Neural cell (in vitro differentiated cells): ENCODE data around the gene PDF. TPM values are rescaled to one million over a fixed set of nuclear protein-coding genes. Genes with fewer than 3 reads are reported as not detected.

Experiments used
- H2AFZ ChIP-seq: fragments of 200-600, 300-800 bp; sonication (generic), shearing (Covaris generic); 2 replicates; pipeline ENCODE4 v1.6.0; 2014; ENCODE audit warnings: low read depth, mild to moderate bottlenecking, antibody characterized with exemption, low read length, moderate library complexity
- H3F3A ChIP-seq: fragments of 200-600 bp; shearing (Covaris generic); 2 replicates; pipeline ENCODE4 v1.6.1; 2016; ENCODE audit warnings: mild to moderate bottlenecking, moderate library complexity, mixed read lengths, antibody characterized with exemption, low read length; ENCODE audit not compliant: insufficient read depth, poor library complexity, severe bottlenecking
- H3K27ac ChIP-seq: fragments of 200-600, 300-800 bp; sonication (generic), shearing (Covaris generic); 2 replicates; pipeline ENCODE4 v1.5.1; 2014; ENCODE audit warnings: mild to moderate bottlenecking, low read length, moderate library complexity
- H3K27me3 ChIP-seq: fragments of 300-800, 200-600 bp; sonication (generic), shearing (Covaris generic); 2 replicates; pipeline ENCODE4 v1.6.0; 2014; ENCODE audit warnings: mild to moderate bottlenecking, low read depth, low read length, moderate library complexity; ENCODE audit not compliant: insufficient read depth
- H3K36me3 ChIP-seq: fragments of 300-800, 200-600 bp; sonication (generic), shearing (Covaris generic); 2 replicates; pipeline ENCODE4 v1.5.1; 2014; ENCODE audit warnings: mild to moderate bottlenecking, antibody characterized with exemption, low read length, moderate library complexity; ENCODE audit not compliant: insufficient read depth
- H3K4me2 ChIP-seq: fragments of 300-800, 200-600 bp; sonication (generic), shearing (Covaris generic); 2 replicates; pipeline ENCODE4 v1.6.0; 2014; ENCODE audit warnings: mild to moderate bottlenecking, low read length
- H3K4me3 ChIP-seq: fragments of 300-800, 200-600 bp; sonication (generic), shearing (Covaris generic); 2 replicates; pipeline ENCODE4 v1.5.1; 2014; ENCODE audit warnings: mild to moderate bottlenecking, low read length, moderate library complexity
- H3K79me2 ChIP-seq: fragments of 200-600 bp; shearing (Covaris generic); replicated peaks from 2 replicates; pipeline ENCODE4 v1.6.0; 2014; ENCODE audit warnings: mild to moderate bottlenecking, low read length, moderate library complexity; ENCODE audit not compliant: insufficient read depth
- H3K9ac ChIP-seq: fragments of 300-800, 200-600 bp; sonication (generic), shearing (Covaris generic); 2 replicates; pipeline ENCODE4 v1.6.1; 2016; ENCODE audit warnings: mild to moderate bottlenecking, low read length, mixed read lengths
- H3K9me2 ChIP-seq: fragments of 200-600 bp; shearing (Covaris generic); 2 replicates; pipeline ENCODE4 v1.6.1; 2016; ENCODE audit warnings: mild to moderate bottlenecking, low read length, mixed read lengths; ENCODE audit not compliant: insufficient read depth
- H3K9me3 ChIP-seq: fragments of 200-600, 300-800 bp; sonication (generic), shearing (Covaris generic); 2 replicates; pipeline ENCODE4 v1.6.1; 2016; ENCODE audit warnings: mild to moderate bottlenecking, mixed run types, low read length, moderate library complexity, mixed read lengths
- H4K20me1 ChIP-seq: fragments of 200-600 bp; shearing (Covaris generic); 2 replicates; pipeline ENCODE4 v1.6.1; 2016; ENCODE audit warnings: mild to moderate bottlenecking, mixed run types; ENCODE audit not compliant: insufficient read depth
- EP300 ChIP-seq: fragments of 450-650 bp; conservative IDR thresholded peaks from 2 replicates; pipeline ENCODE4 v1.6.1; 2014; ENCODE audit warnings: antibody characterized with exemption, mild to moderate bottlenecking, moderate library complexity; ENCODE audit not compliant: poor library complexity, severe bottlenecking
- EZH2 ChIP-seq: fragments of 200-600, 300-800 bp; shearing (Covaris generic), sonication (generic); IDR thresholded peaks from 2 replicates; pipeline ENCODE4 v1.6.1; 2014; ENCODE audit warnings: antibody characterized with exemption, low read length, borderline replicate concordance, mild to moderate bottlenecking; ENCODE audit not compliant: insufficient read depth, poor library complexity, severe bottlenecking
- MXI1 ChIP-seq: fragments of 450-650 bp; conservative IDR thresholded peaks from 2 replicates; pipeline ENCODE4 v1.6.1; 2014; ENCODE audit warnings: antibody characterized with exemption, mild to moderate bottlenecking; ENCODE audit not compliant: poor library complexity, severe bottlenecking
- POLR2AphosphoS5 ChIP-seq: IDR thresholded peaks from 2 replicates; pipeline ENCODE4 v1.6.1; 2012
- RAD21 ChIP-seq: fragments of 450-650 bp; conservative IDR thresholded peaks from 2 replicates; pipeline ENCODE4 v1.6.1; 2014; ENCODE audit warnings: antibody characterized with exemption, mild to moderate bottlenecking, moderate library complexity
- SMC3 ChIP-seq: fragments of 450-650 bp; conservative IDR thresholded peaks from 2 replicates; pipeline ENCODE4 v1.6.1; 2014; ENCODE audit warnings: antibody characterized with exemption, mild to moderate bottlenecking, moderate library complexity; ENCODE audit not compliant: poor library complexity
- TAF1 ChIP-seq: IDR thresholded peaks from 2 replicates; pipeline ENCODE4 v1.6.1; 2012; ENCODE audit warnings: low read depth
- polyA plus RNA-seq: library from polyadenylated mRNA; depleted of rRNA; stranded (reverse); fragments of >200 nt; gene quantifications from 2 replicates; pipeline ENCODE4 v1.2.3, GENCODE V29; 2014
- TF ChIP-seq, protein P1 (sequence below): fragments of 450-650 bp; IDR thresholded peaks from 2 replicates; pipeline ENCODE4 v1.5.1; 2014; ENCODE audit warnings: antibody characterized with exemption, mild to moderate bottlenecking, moderate library complexity; ENCODE audit not compliant: poor library complexity, severe bottlenecking
- TF ChIP-seq, protein P2 (sequence below): IDR thresholded peaks from 2 replicates; pipeline ENCODE4 v1.6.1; 2012; ENCODE audit warnings: borderline replicate concordance

The PDF gene
- polyA plus RNA-seq, 1 donor from 2014 or later, result 5.1 TPM

DNA sequence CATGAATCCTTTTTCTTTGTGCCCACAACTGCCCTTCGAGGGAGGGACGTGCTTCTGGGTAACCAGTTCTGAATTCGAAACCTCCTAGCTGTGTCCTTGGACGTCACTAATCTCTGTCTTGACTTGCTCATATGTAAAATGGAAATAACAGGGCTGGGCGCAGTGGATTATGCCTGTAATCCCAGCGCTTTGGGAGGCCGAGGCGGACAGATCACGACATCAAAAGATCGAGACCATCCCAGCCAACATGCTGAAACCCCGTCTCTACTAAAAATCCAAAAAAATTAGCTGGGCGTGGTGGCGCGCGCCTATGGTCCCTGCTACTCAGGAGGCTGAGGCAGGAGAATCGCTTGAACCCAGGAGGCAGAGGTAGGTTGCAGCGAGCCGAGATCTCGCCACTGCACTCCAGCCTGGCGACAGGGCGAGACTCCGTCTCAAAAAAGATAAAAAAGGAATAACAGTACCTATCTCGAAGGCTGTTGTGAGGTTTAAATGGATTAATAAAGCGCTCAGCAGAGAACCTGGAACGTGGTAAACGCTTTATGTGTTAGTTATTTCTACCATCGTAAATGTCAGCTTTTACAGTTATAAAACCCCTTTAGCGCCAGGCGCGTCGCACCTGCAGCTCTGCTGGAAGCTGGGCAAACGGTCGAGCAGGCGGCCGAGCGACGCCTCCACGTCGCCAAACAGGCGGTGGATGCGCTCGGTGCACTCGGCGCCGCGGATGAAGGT lies 8.3 kb upstream of the PDF start:
- H4K20me1 ChIP-seq, result no peaks in the 10 kb centered on the region
- TF ChIP-seq MXI1 (no peak), EZH2 (no peak), SMC3 (no peak), TAF1 (no peak), RAD21 (no peak), POLR2AphosphoS5 (no peak), EP300 (no peak)
- TF ChIP-seq, protein P1, sequence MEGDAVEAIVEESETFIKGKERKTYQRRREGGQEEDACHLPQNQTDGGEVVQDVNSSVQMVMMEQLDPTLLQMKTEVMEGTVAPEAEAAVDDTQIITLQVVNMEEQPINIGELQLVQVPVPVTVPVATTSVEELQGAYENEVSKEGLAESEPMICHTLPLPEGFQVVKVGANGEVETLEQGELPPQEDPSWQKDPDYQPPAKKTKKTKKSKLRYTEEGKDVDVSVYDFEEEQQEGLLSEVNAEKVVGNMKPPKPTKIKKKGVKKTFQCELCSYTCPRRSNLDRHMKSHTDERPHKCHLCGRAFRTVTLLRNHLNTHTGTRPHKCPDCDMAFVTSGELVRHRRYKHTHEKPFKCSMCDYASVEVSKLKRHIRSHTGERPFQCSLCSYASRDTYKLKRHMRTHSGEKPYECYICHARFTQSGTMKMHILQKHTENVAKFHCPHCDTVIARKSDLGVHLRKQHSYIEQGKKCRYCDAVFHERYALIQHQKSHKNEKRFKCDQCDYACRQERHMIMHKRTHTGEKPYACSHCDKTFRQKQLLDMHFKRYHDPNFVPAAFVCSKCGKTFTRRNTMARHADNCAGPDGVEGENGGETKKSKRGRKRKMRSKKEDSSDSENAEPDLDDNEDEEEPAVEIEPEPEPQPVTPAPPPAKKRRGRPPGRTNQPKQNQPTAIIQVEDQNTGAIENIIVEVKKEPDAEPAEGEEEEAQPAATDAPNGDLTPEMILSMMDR, result no peak
- TF ChIP-seq, protein P2, sequence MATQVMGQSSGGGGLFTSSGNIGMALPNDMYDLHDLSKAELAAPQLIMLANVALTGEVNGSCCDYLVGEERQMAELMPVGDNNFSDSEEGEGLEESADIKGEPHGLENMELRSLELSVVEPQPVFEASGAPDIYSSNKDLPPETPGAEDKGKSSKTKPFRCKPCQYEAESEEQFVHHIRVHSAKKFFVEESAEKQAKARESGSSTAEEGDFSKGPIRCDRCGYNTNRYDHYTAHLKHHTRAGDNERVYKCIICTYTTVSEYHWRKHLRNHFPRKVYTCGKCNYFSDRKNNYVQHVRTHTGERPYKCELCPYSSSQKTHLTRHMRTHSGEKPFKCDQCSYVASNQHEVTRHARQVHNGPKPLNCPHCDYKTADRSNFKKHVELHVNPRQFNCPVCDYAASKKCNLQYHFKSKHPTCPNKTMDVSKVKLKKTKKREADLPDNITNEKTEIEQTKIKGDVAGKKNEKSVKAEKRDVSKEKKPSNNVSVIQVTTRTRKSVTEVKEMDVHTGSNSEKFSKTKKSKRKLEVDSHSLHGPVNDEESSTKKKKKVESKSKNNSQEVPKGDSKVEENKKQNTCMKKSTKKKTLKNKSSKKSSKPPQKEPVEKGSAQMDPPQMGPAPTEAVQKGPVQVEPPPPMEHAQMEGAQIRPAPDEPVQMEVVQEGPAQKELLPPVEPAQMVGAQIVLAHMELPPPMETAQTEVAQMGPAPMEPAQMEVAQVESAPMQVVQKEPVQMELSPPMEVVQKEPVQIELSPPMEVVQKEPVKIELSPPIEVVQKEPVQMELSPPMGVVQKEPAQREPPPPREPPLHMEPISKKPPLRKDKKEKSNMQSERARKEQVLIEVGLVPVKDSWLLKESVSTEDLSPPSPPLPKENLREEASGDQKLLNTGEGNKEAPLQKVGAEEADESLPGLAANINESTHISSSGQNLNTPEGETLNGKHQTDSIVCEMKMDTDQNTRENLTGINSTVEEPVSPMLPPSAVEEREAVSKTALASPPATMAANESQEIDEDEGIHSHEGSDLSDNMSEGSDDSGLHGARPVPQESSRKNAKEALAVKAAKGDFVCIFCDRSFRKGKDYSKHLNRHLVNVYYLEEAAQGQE, result no peak
- peak overlapping the region; percentile 99 for H3K4me3 ChIP-seq
- peaks cover 6% of the 10 kb centered on the region for H3K36me3 ChIP-seq
- peak overlapping the region; percentile 76 for H2AFZ ChIP-seq
- H3K9me2 ChIP-seq, result no peaks in the 10 kb centered on the region
- H3K27me3 ChIP-seq, result no peaks in the 10 kb centered on the region
- H3K4me2 ChIP-seq, result peak overlapping the region; percentile 35
- H3F3A ChIP-seq, result no peaks in the 10 kb centered on the region
- no peaks in the 10 kb centered on the region for H3K9me3 ChIP-seq
- peaks cover 25% of the 10 kb centered on the region for H3K79me2 ChIP-seq
- peak overlapping the region; percentile 87 for H3K9ac ChIP-seq
- peak overlapping the region; percentile 88 for H3K27ac ChIP-seq

DNA sequence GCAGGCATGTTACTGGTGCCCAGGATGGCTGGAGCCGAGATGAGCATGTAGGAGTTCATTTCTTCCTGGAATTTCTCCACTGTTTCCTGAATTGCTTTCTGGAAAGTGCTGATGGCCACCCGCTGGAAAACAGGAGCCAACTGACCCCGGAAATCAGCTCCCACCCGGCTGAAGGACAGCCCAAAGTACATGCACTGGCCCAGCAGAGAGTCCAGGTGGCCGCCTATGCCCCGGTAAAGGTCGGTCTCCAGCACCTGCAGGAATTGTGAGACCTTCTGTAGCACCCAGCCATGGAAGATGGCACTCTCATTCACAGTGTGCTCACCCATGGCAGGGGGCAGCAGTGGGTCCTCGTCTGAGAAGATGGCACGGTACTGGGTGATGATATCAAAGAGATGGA lies 4.3 kb upstream of the PDF start:
- no peaks in the 10 kb centered on the region for H3K9me3 ChIP-seq
- no peaks in the 10 kb centered on the region for H4K20me1 ChIP-seq
- H3K4me3 ChIP-seq, result no peak overlapping the region
- H3K4me2 ChIP-seq, result no peak overlapping the region
- no peaks in the 10 kb centered on the region for H3K36me3 ChIP-seq
- H3K27ac ChIP-seq, result no peak overlapping the region
- H3K9me2 ChIP-seq, result no peaks in the 10 kb centered on the region
- no peak overlapping the region for H2AFZ ChIP-seq
- TF ChIP-seq EP300, result no peak
- no peak for TF ChIP-seq EZH2
- TF ChIP-seq, protein P2, result no peak
- no peak for TF ChIP-seq POLR2AphosphoS5
- TF ChIP-seq, protein P1, result no peak
- TF ChIP-seq TAF1, result no peak
- TF ChIP-seq SMC3, result no peak
- TF ChIP-seq MXI1, result no peak
- TF ChIP-seq RAD21, result no peak
- H3F3A ChIP-seq, result no peaks in the 10 kb centered on the region
- H3K27me3 ChIP-seq, result no peaks in the 10 kb centered on the region
- H3K9ac ChIP-seq, result no peak overlapping the region
- peaks cover 13% of the 10 kb centered on the region for H3K79me2 ChIP-seq
